Activated CD8-positive, alpha-beta memory T cell treated with anti-CD3 and anti-CD28 coated beads for 24 hours (primary cell): ENCODE results near the gene IL1RL2.

Experiments
- DNase-seq: peaks from one replicate; pipeline ENCODE4 v3.0.0-alpha.2; 2020

IL1RL2 gene

DNA sequence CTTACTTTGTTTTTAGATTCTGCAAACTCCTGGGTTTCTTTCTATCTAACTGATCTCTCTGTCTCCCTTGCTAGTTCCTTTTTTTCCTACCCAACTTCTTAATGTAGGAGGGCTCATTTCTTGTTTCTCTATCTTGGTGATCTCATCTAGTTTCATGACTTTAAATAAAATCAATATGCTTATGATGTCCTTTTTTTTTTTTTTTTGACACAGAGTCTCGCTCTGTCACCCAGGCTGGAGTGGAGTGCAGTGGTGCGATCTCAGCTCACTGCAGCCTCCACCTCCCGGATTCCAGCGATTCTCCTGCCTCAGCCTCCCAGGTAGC lies 82.3 kb downstream of the IL1RL2 start:
- DNase-seq: no peak

DNA sequence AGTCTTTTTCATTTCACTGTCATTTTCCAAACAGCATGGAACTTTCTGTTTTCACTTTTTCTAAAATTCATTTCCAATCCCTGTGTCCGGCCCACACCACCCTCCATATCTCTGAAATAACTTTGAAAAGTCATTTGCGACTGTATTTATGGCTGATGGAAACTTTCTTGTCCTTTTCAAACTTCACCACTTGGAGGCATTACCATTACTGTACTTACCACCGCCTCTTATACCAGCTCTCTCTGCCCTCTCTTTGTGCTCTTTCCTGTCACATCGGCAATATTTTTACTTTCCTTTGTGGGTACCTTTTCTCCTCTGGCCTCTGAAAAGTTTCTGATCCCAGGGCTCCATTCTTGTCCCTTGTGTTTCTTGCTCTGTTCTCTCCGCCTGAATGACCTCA lies 85.0 kb downstream of the IL1RL2 start:
- DNase-seq: no peak

DNA sequence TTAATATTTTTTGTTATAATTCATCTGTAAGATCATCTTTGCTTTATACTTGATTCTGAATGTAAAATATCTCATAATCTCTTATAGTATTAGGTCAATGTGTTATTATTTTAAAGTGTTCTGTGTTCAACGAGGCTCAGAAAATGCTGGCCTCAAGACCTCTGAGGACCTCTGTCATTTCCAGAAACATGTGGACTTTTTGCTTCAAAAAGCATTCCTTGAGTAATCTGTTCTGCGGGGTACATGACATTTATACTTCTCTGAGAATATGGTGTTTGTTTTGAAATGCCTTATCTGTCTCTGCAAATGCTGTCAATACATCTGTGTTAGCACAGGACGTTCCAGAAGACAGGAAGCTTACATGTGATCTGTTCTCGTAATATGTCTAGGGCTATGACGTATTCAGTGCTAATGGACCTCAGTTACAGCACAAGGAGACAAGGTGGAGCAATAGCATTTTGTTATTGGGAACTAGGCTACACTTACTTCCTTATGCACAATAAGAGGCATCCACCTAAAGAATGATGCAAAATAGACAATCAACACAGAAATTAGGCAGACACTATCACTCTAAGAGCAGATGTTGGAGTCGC lies 86.9 kb downstream of the IL1RL2 start:
- no peak for DNase-seq

DNA sequence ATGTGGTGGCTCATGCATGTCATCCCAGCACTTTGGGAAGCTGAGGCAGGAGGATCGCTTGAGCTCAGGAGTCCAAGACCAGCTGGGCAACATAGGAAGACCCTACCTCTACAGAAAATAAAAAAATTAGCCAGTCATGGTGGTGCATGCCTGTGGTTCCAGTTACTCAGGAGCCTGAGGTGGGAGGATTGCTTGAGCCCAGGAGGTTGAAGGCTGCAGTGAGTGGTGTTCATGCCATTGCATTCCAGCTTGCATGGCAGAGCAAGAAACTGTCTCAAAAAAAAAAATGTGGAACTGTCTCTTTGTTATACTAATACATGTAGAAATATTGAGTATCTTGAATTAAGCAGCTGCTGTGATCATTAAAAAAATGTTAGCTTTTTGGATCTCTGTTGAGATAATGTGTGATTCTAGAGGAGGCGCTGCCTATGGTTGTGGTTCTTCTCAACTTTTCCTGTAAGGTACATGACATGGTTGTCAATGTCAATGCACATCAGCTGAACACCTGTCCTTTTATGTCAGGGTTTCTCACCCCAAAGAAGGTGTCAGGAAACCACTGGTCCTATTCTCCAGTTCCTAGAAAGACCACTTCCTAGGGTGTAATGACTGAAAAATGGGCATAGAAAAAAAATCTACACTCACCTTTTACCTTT lies 89.9 kb downstream of the IL1RL2 start:
- no peak for DNase-seq

DNA sequence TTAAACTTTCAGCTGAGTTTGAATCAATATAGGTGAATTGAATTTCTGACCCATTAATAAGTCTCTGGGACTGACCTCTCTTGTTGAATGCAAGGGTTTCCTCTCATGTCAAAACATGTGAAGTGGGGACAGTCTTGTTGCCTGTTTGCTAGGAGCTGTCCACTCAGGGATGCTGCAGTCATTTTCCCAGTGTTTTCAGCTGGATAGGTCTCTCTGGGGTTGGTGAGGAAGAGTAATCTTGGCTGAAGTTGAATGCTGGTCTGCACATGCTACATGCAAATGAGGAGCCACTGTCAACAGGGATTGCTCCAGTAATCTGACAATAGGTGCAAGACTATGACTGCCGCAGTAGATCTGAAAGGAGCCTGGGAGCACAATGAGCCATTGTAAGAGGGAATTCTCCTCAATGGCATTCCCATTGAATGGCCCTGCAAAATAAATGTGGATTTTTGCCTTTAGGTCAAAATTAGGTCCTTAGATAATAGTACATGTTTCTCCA lies 90.4 kb downstream of the IL1RL2 start:
- no peak for DNase-seq

DNA sequence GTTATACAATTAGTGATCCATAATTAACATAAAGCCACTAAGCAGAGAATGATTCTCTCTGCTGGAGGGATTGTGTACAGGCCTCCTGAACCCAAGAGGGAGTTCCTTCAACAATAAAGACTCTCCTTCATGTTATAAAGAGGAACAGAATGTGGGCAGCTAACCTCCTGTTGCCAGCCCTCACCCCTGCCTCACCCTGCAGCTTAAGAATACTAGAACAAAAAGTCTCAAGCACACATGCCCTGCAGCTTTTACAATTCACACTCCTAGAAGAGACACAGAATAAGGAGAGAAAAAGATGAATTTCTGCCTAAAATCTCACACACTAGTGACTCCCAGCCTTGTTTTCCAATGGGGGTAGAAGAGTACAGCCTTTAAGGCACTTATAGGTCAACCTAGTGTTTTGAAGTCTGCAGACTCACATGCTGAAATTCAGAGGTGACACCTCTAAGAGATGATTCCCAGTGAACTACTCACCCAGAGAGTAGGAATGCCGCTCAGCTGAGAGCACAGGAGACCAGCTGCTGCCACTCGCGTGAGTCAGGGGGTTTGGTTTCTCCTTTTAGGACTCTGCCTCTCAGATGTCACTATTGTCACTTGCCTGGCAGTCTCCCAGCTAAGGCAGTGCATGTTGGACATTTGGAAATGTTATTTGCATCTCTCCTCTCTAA lies 92.0 kb downstream of the IL1RL2 start:
- no peak for DNase-seq

DNA sequence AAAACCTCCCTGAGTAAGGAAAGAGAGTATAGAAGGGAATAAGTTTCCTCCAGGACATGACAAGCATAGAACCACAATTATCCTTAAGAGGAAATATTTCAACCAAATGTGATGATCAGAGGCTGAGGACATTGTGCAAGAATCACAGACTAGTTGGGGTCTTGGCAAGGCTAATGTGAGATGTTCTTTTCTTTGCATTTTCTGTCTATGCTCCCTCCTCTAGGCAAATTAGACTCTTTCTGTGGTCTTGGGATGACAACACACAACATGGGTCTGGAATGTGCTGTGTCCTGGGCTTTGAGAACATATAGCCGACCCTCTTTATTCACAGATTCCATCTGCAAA lies 92.5 kb downstream of the IL1RL2 start:
- DNase-seq: no peak

DNA sequence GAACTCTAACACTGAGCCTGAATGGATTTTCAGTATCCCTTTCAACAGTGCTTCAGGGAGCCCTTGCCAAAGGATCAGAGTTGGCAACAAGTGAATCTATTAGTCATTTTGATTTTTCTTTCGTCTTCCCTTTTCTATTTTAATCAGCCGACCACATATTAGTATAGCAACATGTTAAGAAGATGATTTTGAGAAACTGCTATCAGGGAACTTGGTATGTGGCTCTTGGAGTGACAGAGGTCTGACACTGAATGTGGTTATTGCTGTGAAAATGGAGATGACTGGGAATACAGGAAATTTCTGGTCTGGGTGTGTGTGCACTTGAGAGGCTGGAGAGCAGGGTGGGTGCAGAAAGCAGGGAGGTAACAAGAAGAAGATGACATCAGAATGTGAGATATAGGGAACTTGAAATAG lies 95.9 kb downstream of the IL1RL2 start:
- DNase-seq: no peak

DNA sequence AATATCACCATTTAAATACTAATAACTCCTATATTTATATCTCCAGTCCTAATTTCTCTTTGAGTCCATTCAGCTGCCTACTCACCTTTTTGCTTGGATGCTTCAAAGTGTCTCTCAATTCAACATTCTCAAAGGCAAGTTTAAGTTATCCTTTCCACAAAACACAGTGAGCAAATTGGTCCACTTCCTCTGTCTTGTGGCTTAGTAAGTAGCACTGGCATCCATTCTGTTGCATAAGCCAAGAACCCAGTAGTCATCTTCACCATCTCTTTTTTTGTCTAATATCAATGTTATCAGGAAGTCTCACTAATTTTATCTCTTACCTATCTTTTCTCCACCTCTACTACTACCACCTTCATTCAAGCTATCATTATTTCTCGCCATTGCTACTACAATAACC lies 97.2 kb downstream of the IL1RL2 start:
- no peak for DNase-seq

DNA sequence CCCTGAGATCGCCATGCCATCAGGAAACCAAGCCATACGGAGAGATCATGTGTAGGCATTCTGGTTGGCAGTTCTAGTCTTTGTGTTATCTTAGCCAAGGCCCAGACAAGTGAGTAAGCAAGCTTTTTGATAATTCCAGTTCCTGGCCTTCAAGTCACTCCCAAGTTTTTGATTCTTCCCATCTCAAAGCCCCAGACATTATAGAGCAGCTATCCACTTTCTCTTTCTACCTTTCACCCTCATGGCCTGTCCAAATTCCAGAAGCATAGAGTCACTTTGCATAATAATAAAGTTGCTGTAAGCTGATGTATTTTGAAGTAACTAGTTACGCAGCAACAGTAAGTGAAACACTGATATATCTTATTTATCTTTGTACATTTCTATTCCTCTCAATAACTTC lies 97.8 kb downstream of the IL1RL2 start:
- no peak for DNase-seq

DNA sequence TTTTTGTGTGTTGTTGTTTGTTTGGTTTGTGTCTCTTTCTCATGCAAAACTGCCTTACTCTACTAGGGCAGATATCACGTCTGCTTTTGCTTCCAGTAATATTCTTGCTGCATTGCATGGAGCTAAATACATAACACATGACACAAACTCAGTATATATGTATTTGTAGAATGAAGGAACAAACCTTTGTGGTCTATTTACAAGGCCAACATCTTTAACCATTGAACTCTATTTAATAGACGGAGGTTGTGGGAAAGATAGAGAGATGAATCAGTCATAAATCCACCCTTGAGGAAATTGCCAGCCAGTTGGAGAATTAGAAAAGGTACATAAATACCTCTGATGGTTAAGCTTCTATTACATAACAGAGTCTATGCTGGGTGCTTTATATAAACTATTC lies 98.5 kb downstream of the IL1RL2 start:
- DNase-seq: no peak

DNA sequence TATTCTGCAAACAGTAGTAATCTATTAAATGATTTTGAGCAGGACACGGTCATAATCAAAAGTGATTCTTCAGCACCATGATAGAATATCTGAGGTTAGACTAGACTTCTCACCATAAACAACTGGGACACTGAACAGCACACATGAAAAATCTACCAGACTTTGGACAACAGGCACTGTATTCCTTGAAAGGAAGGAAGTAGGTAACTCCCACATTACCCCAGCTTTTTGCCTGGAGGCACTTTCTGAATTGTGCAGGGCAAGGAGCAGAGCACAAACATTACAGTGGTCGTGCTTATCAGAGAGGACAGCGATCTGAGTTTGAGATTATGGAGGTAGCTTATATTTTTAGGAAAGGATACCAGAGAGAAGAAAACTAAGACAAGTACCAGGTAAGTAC lies 99.2 kb downstream of the IL1RL2 start:
- no peak for DNase-seq

DNA sequence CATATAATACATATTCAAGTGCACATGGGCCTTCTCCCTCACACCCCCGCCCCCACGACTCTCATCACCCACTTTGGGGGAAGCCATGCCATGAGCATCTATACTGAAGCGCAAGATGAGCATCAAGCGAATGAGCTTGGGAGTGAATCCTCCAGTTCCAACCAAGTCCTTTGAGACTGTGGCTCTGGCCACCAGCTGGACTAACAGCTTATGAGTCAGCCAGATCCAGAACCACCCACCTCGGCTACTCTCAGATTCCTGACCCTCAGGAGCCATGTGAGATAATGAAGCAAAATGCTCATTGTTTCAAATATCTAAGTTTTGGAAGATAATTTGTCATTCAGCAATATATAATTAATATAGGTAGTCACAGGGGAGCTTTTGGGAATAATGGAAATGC lies 102.3 kb downstream of the IL1RL2 start:
- no peak for DNase-seq
